Loucy (cell line): Measurements from ENCODE around the gene SLC35F5.
"Not testable (repeated sequence)": the region's sequence is repeated elsewhere in the genome, so short reads cannot be mapped to it uniquely, and the experiment has no call there.

Experiments used
- H2AFZ ChIP-seq: fragments of 200-600 bp; sonication (generic); 2 replicates; pipeline ENCODE4 v1.6.0; 2016; ENCODE audit warnings: antibody characterized with exemption, mild to moderate bottlenecking, low read length, moderate library complexity
- H3F3A ChIP-seq: fragments of 200-600 bp; 2 replicates; pipeline ENCODE4 v1.6.0; 2016; ENCODE audit warnings: antibody characterized with exemption, low read depth, mild to moderate bottlenecking
- H3K27me3 ChIP-seq: fragments of 200-600 bp; sonication (generic); 2 replicates; pipeline ENCODE4 v1.6.1; 2014; ENCODE audit warnings: low read length, mild to moderate bottlenecking; ENCODE audit not compliant: insufficient read depth, poor library complexity, severe bottlenecking
- H3K36me3 ChIP-seq: fragments of 200-600 bp; sonication (generic); 2 replicates; pipeline ENCODE4 v1.6.1; 2016; ENCODE audit warnings: low read length; ENCODE audit not compliant: insufficient read depth
- H3K4me1 ChIP-seq: fragments of 200-600 bp; sonication (generic); 2 replicates; pipeline ENCODE4 v1.5.1; 2014; ENCODE audit warnings: low read length, mild to moderate bottlenecking; ENCODE audit not compliant: insufficient read depth, poor library complexity, severe bottlenecking
- H3K4me2 ChIP-seq: fragments of 200-600 bp; sonication (generic); 2 replicates; pipeline ENCODE4 v1.6.0; 2014; ENCODE audit warnings: antibody characterized with exemption, low read length, low read depth, mild to moderate bottlenecking; ENCODE audit not compliant: poor library complexity, severe bottlenecking
- H3K4me3 ChIP-seq: fragments of 200-600 bp; sonication (generic); 2 replicates; pipeline ENCODE4 v1.5.1; 2014; ENCODE audit warnings: low read length, mild to moderate bottlenecking, mixed read lengths; ENCODE audit not compliant: poor library complexity, severe bottlenecking
- H3K79me2 ChIP-seq: fragments of 200-600 bp; sonication (generic); 2 replicates; pipeline ENCODE4 v1.6.1; 2014; ENCODE audit warnings: low read length; ENCODE audit not compliant: insufficient read depth
- H3K9ac ChIP-seq: fragments of 200-600 bp; sonication (generic); 2 replicates; pipeline ENCODE4 v1.6.0; 2014; ENCODE audit warnings: mild to moderate bottlenecking, low read depth, low read length, moderate library complexity; ENCODE audit not compliant: poor library complexity, severe bottlenecking
- H3K9me2 ChIP-seq: fragments of 200-600 bp; sonication (generic); replicated peaks from 2 replicates; pipeline ENCODE4 v1.6.1; 2016; ENCODE audit warnings: low read depth, low read length, mixed read lengths
- H3K9me3 ChIP-seq: fragments of 200-600 bp; sonication (generic); 2 replicates; pipeline ENCODE4 v1.6.1; 2014; ENCODE audit warnings: mild to moderate bottlenecking, antibody characterized with exemption, low read length, low read depth; ENCODE audit not compliant: insufficient read depth
- H4K20me1 ChIP-seq: fragments of 200-600 bp; sonication (generic); 2 replicates; pipeline ENCODE4 v1.6.0; 2014; ENCODE audit warnings: antibody characterized with exemption, low read length, mild to moderate bottlenecking; ENCODE audit not compliant: insufficient read depth, poor library complexity, severe bottlenecking
- EZH2phosphoT487 ChIP-seq: fragments of 200-600 bp; IDR thresholded peaks from 2 replicates; pipeline ENCODE4 v1.6.1; 2018; ENCODE audit warnings: antibody characterized with exemption, mild to moderate bottlenecking, moderate library complexity, borderline replicate concordance
- TF ChIP-seq, protein P1 (sequence below): fragments of 200-600 bp; sonication (generic); conservative IDR thresholded peaks from 2 replicates; pipeline ENCODE4 v1.5.1; 2014; ENCODE audit warnings: mild to moderate bottlenecking, antibody characterized with exemption, low read length

Gene SLC35F5

DNA sequence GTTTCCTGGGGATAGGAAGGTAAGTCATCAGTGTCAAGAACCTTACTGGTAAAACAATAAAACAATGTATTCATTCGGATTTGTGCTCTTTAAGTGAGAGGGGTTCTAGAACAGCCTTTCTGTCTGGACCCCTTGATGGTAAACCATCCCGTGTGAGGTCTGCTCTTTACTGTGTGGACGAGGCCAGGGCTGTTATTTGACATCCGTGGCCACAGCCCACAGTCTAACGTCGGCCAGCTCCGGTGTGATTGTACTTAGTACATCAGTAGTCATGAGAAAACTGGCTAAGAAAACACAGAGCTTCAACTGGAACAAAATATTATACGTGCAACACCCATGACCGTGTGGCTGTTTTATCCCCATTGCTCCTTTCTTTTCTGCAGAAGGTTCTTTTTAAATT lies 62.0 kb downstream of the SLC35F5 start:
- peaks cover 21% of the 10 kb centered on the region for H3K4me1 ChIP-seq
- H3K36me3 ChIP-seq = no peaks in the 10 kb centered on the region
- no peaks in the 10 kb centered on the region for H3K27me3 ChIP-seq
- H3K9ac ChIP-seq = no peak overlapping the region
- H3F3A ChIP-seq = no peaks in the 10 kb centered on the region
- H2AFZ ChIP-seq = no peak overlapping the region
- H3K9me2 ChIP-seq = no peaks in the 10 kb centered on the region
- no peaks in the 10 kb centered on the region for H3K9me3 ChIP-seq
- no peak overlapping the region for H3K4me2 ChIP-seq
- no peak for TF ChIP-seq EZH2phosphoT487
- TF ChIP-seq, protein P1, sequence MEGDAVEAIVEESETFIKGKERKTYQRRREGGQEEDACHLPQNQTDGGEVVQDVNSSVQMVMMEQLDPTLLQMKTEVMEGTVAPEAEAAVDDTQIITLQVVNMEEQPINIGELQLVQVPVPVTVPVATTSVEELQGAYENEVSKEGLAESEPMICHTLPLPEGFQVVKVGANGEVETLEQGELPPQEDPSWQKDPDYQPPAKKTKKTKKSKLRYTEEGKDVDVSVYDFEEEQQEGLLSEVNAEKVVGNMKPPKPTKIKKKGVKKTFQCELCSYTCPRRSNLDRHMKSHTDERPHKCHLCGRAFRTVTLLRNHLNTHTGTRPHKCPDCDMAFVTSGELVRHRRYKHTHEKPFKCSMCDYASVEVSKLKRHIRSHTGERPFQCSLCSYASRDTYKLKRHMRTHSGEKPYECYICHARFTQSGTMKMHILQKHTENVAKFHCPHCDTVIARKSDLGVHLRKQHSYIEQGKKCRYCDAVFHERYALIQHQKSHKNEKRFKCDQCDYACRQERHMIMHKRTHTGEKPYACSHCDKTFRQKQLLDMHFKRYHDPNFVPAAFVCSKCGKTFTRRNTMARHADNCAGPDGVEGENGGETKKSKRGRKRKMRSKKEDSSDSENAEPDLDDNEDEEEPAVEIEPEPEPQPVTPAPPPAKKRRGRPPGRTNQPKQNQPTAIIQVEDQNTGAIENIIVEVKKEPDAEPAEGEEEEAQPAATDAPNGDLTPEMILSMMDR = no peak
- no peak overlapping the region for H3K4me3 ChIP-seq
- no peaks in the 10 kb centered on the region for H4K20me1 ChIP-seq
- no peaks in the 10 kb centered on the region for H3K79me2 ChIP-seq

- Histone ChIP-seq H3K79me2 (no peaks in the 10 kb centered on the region), H3K4me3 (no peak overlapping the region), H3K9me2 (no peaks in the 10 kb centered on the region), H2AFZ (peak overlapping the region; percentile 25; the same call in 1 of the 2 replicates), H3K36me3 (no peaks in the 10 kb centered on the region), H3K9ac (peak overlapping the region; percentile 51), H3K27me3 (no peaks in the 10 kb centered on the region), H3K4me2 (peak overlapping the region; percentile 6), H3K9me3 (no peaks in the 10 kb centered on the region), H3F3A (no peaks in the 10 kb centered on the region), H4K20me1 (no peaks in the 10 kb centered on the region), H3K4me1 (peaks cover 21% of the 10 kb centered on the region)
- TF ChIP-seq, protein P1 = no peak
- TF ChIP-seq EZH2phosphoT487 = no peak
Observed at GRCh38 chr2:113692698-113693428, 63.6 kb downstream of the SLC35F5 start.

GRCh38 chr2:113690871-113691270 lies 65.6 kb downstream of the SLC35F5 start:
- peaks cover 21% of the 10 kb centered on the region for H3K4me1 ChIP-seq
- not testable (repeated sequence) for H3K4me2 ChIP-seq, H3K79me2 ChIP-seq, H3K27me3 ChIP-seq, H3K9me3 ChIP-seq, H3K9ac ChIP-seq, H3K36me3 ChIP-seq, H3K9me2 ChIP-seq, H3F3A ChIP-seq, H2AFZ ChIP-seq, H4K20me1 ChIP-seq, H3K4me3 ChIP-seq

DNA sequence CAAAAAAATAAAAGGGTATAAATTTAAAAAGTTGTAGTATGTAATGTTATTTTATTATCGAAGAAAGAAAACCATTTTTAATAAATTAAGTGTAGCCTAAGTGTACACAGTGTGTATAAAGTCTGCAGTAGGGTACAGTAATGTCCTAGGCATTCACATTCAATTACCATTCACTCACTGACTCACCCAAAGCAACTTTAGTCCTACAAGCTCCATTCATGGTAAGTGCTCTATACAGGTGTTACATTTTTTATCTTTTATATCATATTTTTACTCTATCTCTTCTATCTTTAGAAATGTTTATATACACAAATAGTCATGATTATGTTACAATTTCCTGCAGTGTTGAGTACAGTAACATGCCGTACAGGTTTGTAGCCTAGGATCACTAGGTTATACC lies 69.9 kb downstream of the SLC35F5 start:
- Histone ChIP-seq H3K4me1 (no peaks in the 10 kb centered on the region), H2AFZ (no peak overlapping the region), H4K20me1 (no peaks in the 10 kb centered on the region), H3F3A (no peaks in the 10 kb centered on the region), H3K4me3 (no peak overlapping the region), H3K36me3 (no peaks in the 10 kb centered on the region), H3K9me3 (no peaks in the 10 kb centered on the region), H3K4me2 (no peak overlapping the region), H3K79me2 (no peaks in the 10 kb centered on the region), H3K9me2 (no peaks in the 10 kb centered on the region), H3K27me3 (no peaks in the 10 kb centered on the region), H3K9ac (no peak overlapping the region)
- no peak for TF ChIP-seq EZH2phosphoT487
- TF ChIP-seq, protein P1 = no peak
